Adrenal gland (tissue), 12 donors: ENCODE results near the gene HSPA1B. TPM values are rescaled to one million over a fixed set of nuclear protein-coding genes. Genes with fewer than 3 reads are reported as not detected.

Experiments used
- DNase-seq, 7 donors: peaks; one replicate each; pipeline ENCODE4 v3.0.0-alpha.2; 2019 to 2020
- H3K27ac ChIP-seq, 5 donors: fragments of 200-600 bp; sonication (generic) in 4 of 5; 1 replicate in 3 of 5; 2 replicates in 2 of 5; pipeline versions ENCODE4 v1.5.1 to v1.8.0; 2016 to 2020; ENCODE audit warnings: mild to moderate bottlenecking in 1 of 5
- H3K27me3 ChIP-seq: fragments of 200-600 bp; 2 replicates; pipeline ENCODE4 v1.8.0; 2021
- H3K36me3 ChIP-seq, 2 donors: fragments of 200-600 bp; replicated peaks in 1 of 2; 1 replicate in 1 of 2; 2 replicates in 1 of 2; pipeline versions ENCODE4 v1.5.1 to v1.8.0; 2018 to 2022
- H3K4me1 ChIP-seq, 2 donors: fragments of 200-600 bp; replicated peaks in 1 of 2; 1 replicate in 1 of 2; 2 replicates in 1 of 2; pipeline versions ENCODE4 v1.5.1 to v1.8.0; 2018 to 2021
- H3K4me3 ChIP-seq, 4 donors: fragments of 200-600 bp; sonication (generic) in 3 of 4; one replicate each; pipeline ENCODE4 v1.5.1; 2016 to 2018
- H3K9me3 ChIP-seq, 3 donors: fragments of 200-600 bp; sonication (generic) in 1 of 3; replicated peaks in 1 of 3; 1 replicate in 2 of 3; 2 replicates in 1 of 3; pipeline versions ENCODE4 v1.5.1 to v1.8.0; 2016 to 2021
- POLR2A ChIP-seq, 2 donors: fragments of 450-650 bp; IDR thresholded peaks; one replicate each; pipeline ENCODE4 v1.6.1; 2017; ENCODE audit warnings: antibody characterized with exemption in 2 of 2, mild to moderate bottlenecking in 2 of 2, moderate library complexity in 1 of 2
- WGBS, 4 donors: extraction: QIAGEN DNeasy Blood & Tissue Kit in 2 of 4; methylation state at CpG; one replicate each; pipeline versions ENCODE4 v1.1.5 to v1.1.7; 2013 to 2017; 5-methylcytosine and 5-hydroxymethylcytosine counted together
- intact Hi-C, 2 donors: fragments of 100-400 bp; cut with DNase I; formaldehyde crosslinking; loops; one replicate each; pipeline versions ENCODE4 v1.14.1 to v1.15.0; 2022 to 2023
- polyA plus RNA-seq, 3 donors: library from polyadenylated mRNA; stranded (reverse); fragments of 200-250 nt in 2 of 3; fragments of 350-450 nt in 1 of 3; fragmentation: Illumina TruSeq in 1 of 3; extraction: RNeasy Lipid Tissue Mini Kit (QIAGEN cat#74804) in 1 of 3; gene quantifications; one replicate each; pipeline ENCODE4 v1.2.3, GENCODE V29; 2013 to 2014
- total RNA-seq, 9 donors: library from RNA; depleted of rRNA in 4 of 9; stranded (reverse); fragments of >200 nt in 4 of 9; fragments of 120-200 nt in 1 of 9; fragmentation: NEBNext Ultra II Directional in 1 of 9; extraction: Animal tissue kit (Norgen Biotek cat#: 25700) in 1 of 9; gene quantifications; one replicate each; pipeline versions ENCODE4 v1.1.0 to v1.2.4, GENCODE V29; 2013 to 2023
- TF ChIP-seq, protein P1 (sequence below), 6 experiments: fragments of 450-650 bp in 4 of 6; fragments of 200-600 bp in 2 of 6; sonication (generic) in 1 of 6; IDR thresholded peaks; 1 replicate in 5 of 6; 2 replicates in 1 of 6; pipeline versions ENCODE4 v1.5.1 to v1.8.0; 2016 to 2021; ENCODE audit warnings: antibody characterized with exemption in 6 of 6, mild to moderate bottlenecking in 2 of 6, moderate library complexity in 1 of 6
- donor health status: healthy with polysubstance abuse.
- donor health status: Bipolar disorder and iron deficiency.
- donor health status: DM: yes; HTN: yes; CAD: no.
- donor health status: DM: no; HTN: no; CAD: no.
- donor health status: DM: no; HTN: no; CAD: no.
- donor health status: DM: yes; HTN: yes; CAD: no.

HSPA1B gene
- total and polyA plus RNA-seq, 12 donors: 29.0 to 424 (median 212) TPM

DNA sequence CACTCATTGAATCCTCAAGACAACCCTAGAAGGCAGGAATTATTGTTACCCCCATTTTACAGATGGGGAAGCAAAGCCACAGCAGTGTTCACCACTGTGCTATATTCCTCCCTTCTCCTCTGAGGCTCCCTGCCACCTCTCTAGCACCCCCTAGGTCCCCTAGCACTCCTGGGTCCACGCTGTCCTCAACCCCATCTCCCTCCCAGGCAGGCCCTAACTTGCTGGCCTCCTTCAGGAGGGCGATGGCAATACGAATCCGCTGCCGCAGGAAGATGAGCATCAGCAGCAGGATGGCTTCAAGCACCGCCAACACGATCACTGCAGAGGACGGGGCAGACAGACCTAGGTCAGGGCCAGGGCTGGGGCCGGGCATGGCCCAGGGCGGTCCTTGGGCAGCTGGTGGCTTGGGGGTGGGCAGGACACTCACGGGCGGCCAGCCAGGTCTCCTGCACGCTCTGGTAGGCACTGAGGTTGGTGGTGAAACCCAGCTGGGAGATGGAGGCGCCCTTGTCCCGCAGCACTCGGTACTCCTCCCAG is 42.9 kb downstream of the HSPA1B start:
- intact Hi-C loops: no loop called here
- peak overlapping the region in 4 of 5 donors; percentile 12 to 89 (median 76) for H3K27ac ChIP-seq
- DNase-seq: peak in 6 of 7 donors; percentile 68 to 85 (median 78)
- H3K27me3 ChIP-seq: no peaks in the 10 kb centered on the region
- WGBS, 4 donors: 44 to 50% (median 46%) methylated on average over 11 to 16 of the region's 16 CpGs
- no peak for TF ChIP-seq POLR2A (IDR thresholded peaks at IDR 0.05)
- TF ChIP-seq, protein P1, sequence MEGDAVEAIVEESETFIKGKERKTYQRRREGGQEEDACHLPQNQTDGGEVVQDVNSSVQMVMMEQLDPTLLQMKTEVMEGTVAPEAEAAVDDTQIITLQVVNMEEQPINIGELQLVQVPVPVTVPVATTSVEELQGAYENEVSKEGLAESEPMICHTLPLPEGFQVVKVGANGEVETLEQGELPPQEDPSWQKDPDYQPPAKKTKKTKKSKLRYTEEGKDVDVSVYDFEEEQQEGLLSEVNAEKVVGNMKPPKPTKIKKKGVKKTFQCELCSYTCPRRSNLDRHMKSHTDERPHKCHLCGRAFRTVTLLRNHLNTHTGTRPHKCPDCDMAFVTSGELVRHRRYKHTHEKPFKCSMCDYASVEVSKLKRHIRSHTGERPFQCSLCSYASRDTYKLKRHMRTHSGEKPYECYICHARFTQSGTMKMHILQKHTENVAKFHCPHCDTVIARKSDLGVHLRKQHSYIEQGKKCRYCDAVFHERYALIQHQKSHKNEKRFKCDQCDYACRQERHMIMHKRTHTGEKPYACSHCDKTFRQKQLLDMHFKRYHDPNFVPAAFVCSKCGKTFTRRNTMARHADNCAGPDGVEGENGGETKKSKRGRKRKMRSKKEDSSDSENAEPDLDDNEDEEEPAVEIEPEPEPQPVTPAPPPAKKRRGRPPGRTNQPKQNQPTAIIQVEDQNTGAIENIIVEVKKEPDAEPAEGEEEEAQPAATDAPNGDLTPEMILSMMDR (IDR thresholded peaks at IDR 0.05): peak in 1 of 6 experiments; percentile 13
- H3K36me3 ChIP-seq: no peaks in the 10 kb centered on the region
- no peaks in the 10 kb centered on the region for H3K9me3 ChIP-seq
- no peak overlapping the region for H3K4me3 ChIP-seq
- peaks cover 16 to 20% of the 10 kb centered on the region in 2 donors for H3K4me1 ChIP-seq

DNA sequence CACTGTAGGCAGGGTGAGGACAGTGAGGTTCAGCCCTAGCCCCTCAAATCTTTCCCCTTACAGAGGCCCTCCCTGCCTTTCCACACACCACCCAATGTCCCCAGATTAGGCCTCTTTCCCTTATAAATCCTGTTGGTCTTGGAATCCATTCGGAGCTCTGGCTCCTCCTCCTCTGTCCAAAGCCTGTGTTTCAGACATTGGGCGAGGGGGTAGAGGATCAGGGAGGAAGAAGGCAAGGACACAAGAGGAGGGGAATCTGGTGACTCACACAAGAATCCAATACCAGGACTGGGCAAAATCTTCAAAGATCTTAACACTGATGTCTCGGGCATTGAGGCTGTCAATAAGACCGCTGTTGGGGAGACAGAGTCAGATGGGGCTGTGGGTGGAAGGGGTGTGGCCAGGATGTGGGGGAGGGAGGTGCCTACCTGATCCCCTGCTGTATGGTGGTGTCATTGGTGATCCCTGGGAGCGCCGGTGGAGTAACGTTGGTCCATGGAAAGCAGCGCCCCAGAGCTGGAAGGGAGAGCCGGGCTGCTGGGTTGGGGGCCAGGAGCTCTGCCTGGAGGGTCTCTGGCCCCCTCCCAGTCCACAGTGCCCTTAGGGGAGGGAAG is 43.6 kb downstream of the HSPA1B start:
- Histone ChIP-seq H3K36me3 (no peaks in the 10 kb centered on the region), H3K4me1 (peaks cover 16 to 20% of the 10 kb centered on the region in 2 donors), H3K27me3 (no peaks in the 10 kb centered on the region), H3K9me3 (no peaks in the 10 kb centered on the region), H3K27ac (peak overlapping the region in 4 of 5 donors; percentile 12 to 89 (median 76)), H3K4me3 (no peak overlapping the region)
- intact Hi-C loops: no loop called here
- peak in 5 of 7 donors; percentile 51 to 73 (median 67) for DNase-seq
- 32 to 55% (median 51%) methylated on average over 4 to 9 of the region's 9 CpGs for WGBS, 4 donors
- TF ChIP-seq POLR2A (IDR thresholded peaks at IDR 0.05): peak in 1 of 2 donors; percentile 50
- TF ChIP-seq, protein P1 (IDR thresholded peaks at IDR 0.05): no peak

DNA sequence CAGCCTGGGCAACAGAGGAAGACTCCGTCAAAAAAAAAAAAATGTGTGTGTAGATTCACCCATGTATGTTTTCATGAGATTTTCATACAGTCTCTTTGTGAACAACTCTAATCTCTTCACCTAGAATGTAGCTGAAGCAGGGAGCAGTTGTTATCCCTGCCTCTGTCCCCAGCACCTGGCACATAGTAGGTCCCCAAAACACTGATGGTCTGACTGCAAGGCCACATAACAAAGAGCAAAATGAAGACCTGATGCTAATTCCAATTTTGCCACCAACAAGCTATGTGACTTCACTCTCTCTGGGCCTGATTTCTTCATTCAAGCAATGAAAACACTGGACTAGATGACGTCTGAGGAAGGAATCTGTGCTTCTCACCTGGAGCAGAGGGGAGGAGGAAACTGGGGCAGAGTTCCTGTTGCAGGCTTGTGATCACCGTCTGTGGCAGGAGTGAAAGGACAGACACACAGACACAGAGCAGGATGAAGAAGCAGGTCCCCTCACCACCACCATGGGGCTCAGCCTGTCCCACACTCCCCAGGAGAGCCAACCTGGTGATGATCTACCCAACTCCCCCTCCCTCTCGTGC is 46.6 kb downstream of the HSPA1B start:
- Histone ChIP-seq H3K27me3 (no peaks in the 10 kb centered on the region), H3K4me3 (no peak overlapping the region), H3K36me3 (no peaks in the 10 kb centered on the region), H3K4me1 (peaks cover 16 to 30% of the 10 kb centered on the region in 2 donors), H3K9me3 (no peaks in the 10 kb centered on the region), H3K27ac (no peak overlapping the region)
- 62 to 71% (median 68%) methylated on average over 4 of the region's 4 CpGs for WGBS, 4 donors
- no peak for DNase-seq
- intact Hi-C loops: no loop called here
- TF ChIP-seq, protein P1 (IDR thresholded peaks at IDR 0.05): no peak
- no peak for TF ChIP-seq POLR2A (IDR thresholded peaks at IDR 0.05)

DNA sequence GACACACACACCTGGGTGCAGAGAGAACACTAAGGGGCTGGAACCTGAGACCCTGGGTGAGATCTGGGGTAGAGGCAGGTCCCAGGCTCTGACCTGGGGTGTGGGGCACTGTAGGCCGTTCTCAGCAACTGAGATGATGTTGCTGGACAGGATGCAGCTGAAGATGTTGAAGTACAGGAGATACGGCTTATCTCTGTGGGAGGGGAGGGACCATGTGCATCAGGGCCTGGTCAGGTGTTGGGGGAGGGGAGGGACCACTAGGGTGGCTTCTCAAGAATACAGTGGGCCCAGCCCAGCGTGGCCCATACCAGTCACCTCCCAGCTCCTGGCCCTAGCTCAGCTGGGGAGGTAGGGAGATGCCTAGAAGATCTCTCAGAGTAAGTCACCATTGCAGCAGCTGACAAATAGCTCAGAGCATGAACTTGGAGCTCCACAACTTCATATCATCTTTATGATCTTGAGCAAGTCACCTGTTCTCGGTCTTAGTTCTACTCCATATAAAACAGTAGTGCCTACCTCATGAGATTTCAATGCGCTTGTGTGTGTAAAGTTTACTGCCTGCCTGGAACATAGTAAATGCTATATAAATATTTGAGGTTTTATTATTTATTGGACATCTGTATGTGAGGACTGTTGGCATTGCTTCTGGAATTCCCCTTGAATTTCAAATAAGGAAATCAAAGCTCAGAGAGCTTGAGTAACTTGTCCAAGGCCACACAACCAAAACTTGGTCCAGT is 47.5 kb downstream of the HSPA1B start:
- WGBS, 4 donors: 84 to 91% (median 91%) methylated on average over 5 of the region's 5 CpGs

More for the DNA sequence above, 47.5 kb downstream of the HSPA1B start:
- Histone ChIP-seq H3K27ac (peak overlapping the region in 1 of 5 donors; percentile 38), H3K4me1 (peaks cover 16 to 29% of the 10 kb centered on the region in 2 donors), H3K27me3 (no peaks in the 10 kb centered on the region), H3K9me3 (no peaks in the 10 kb centered on the region), H3K4me3 (no peak overlapping the region), H3K36me3 (peaks cover 0 to 6% of the 10 kb centered on the region in 2 donors)
- no peak for DNase-seq
- no peak for TF ChIP-seq POLR2A (IDR thresholded peaks at IDR 0.05)
- TF ChIP-seq, protein P1 (IDR thresholded peaks at IDR 0.05): no peak
- intact Hi-C loops: no loop called here
